ENCODE measurements around the gene CIDEA. TPM values are rescaled to one million over a fixed set of nuclear protein-coding genes. Genes with fewer than 3 reads are reported as not detected.

Gene CIDEA
- total RNA-seq, 1 experiment from 2014 or later = not detected

DNA sequence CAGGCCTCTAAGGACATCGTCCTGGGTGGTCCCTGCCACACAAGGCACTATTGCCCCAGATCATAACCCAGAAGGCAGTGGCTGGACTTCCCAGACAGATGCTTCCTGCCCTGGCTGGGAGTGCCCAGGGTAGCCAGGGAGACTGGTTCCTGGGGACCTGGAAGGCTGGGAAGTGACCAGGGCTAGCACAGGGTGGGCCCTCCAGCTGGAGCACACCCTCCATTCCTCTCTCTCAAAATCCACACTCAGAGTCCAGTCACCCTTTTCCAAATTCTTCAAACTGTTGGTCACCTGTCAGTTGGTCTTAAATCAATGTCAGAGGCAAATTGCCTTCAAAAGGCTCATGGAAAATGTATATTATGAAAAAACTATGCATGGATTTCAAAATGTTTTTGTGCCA, 42.3 kb downstream of the CIDEA start:
- no peak for DNase-seq (ENCODE audit: low read depth)

GRCh38 chr18:12299862-12300261, 45.7 kb downstream of the CIDEA start:
- no peak for DNase-seq (ENCODE audit: low read depth)

- DNase-seq (ENCODE audit: low read depth) = no peak
These were observed 47.3 kb downstream of the CIDEA start for GRCh38 chr18:12301263-12302005.

DNA sequence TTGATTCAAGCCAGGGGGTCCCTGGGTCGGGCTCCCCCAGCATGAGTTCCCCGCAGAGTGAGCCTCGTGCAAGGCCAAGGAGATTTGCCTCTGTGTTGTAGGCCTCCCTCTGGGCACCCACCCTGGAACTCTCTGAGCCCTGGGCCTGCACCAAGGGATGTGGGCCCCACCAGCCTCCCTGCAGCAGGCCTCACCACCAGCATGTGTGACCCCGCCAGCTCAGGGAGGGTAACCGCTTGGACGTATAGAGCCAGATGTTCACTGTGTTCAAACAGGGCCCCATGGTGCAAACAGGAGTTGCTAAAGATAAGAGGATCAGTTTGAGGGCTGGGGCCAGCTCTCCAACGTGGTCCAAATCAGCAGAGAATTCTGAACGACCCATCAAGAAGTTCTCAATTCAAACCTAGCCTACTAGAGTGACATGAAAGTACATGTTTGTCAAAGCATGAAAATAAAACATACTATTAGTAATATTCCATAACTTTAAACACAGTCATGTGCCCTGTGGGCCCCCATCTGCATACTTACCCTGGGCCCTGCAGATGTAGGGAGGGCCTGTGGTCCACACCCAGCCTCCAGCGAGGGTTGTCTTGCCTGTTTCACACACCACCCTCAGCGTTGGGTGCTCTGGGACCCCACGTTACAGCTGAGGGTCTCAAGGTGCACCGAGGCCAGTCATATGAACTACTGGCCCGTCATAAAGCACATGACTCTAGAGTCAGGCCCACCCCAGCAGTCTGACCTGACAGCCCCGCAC, 48.4 kb downstream of the CIDEA start:
- DNase-seq (ENCODE audit: low read depth) = no peak

GRCh38 chr18:12304351-12305210, 50.4 kb downstream of the CIDEA start:
- peak; percentile 29 for DNase-seq (ENCODE audit: low read depth)

GRCh38 chr18:12305211-12305610, 51.0 kb downstream of the CIDEA start:
- no peak for DNase-seq (ENCODE audit: low read depth)

GRCh38 chr18:12305930-12306629, 51.9 kb downstream of the CIDEA start:
- no peak for DNase-seq (ENCODE audit: low read depth)

GRCh38 chr18:12306752-12307700, 52.9 kb downstream of the CIDEA start:
- no peak for DNase-seq (ENCODE audit: low read depth)

DNA sequence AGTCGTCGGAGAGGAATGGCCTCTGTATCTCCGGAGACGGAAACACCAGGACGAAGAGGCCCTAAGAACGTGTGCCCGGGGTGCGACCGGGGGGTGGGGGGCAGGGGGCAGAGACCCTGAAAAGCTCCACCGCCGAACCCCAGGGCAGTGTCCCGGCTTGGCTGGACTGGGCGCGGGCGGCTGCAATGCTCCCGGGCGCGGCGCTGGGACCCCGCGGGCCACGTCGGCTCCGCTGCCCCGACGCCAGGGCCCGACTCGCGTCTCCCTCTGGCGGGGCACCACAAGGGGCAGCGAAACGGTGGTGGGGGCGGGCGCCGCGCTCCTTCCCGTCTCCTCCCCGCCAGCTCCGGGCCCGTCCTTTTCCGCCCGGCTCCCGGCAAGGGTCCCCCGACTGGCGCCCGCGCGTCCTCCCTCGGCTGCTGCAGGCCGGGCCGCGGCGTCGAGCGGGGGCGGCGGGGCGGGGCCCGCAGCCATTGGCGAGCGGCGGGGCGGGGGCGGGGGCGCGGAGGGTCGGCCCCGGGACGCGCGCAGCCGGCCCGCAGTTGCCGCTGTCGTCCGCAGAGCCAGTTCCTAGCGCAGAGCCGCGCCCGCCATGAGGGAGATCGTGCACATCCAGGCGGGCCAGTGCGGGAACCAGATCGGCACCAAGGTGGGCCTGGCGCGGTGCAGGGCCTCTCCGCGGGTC, 53.7 kb downstream of the CIDEA start, which contains the start of gene TUBB6:
Gene TUBB6 (plus strand): TSS at position 541 of the 685 bp plus-strand sequence. CDS start 52 bp downstream, at position 593.
- peak; percentile 52 for DNase-seq (ENCODE audit: low read depth)

GRCh38 chr18:12308386-12309100, 54.4 kb downstream of the CIDEA start:
- DNase-seq (ENCODE audit: low read depth) = peak; percentile 81

DNA sequence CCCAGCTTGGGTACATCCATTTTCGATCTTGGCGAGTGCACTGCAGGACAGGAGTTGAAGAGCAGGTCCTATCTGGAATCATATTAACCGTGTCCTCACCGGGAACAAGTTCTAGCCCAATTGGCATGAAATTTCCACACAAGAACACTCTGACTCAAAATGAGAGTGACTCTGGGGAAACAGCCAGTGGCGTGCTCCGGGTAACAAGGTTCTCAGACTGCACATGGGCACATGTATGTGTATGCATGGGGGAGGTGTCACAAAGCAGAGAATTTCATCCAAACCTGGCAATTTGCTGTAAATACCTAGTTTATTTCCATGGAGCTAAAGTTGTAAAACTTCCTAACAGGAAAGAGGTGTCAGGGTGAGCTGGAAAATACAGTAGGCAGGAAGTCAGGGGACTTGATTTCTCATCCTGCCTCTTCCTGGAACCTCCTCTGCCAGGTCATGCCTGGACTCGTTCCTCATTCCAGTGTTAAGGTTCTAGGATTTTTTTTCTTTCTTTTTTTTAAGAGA, 55.6 kb downstream of the CIDEA start:
- no peak for DNase-seq (ENCODE audit: low read depth)

- DNase-seq (ENCODE audit: low read depth) = no peak
These were observed 56.6 kb downstream of the CIDEA start for GRCh38 chr18:12310762-12311161.

- DNase-seq (ENCODE audit: low read depth) = no peak
These were observed 58.8 kb downstream of the CIDEA start for GRCh38 chr18:12312976-12313375.

GRCh38 chr18:12313530-12314245, 59.5 kb downstream of the CIDEA start:
- no peak for DNase-seq (ENCODE audit: low read depth)

- no peak for DNase-seq (ENCODE audit: low read depth)
These were observed 60.6 kb downstream of the CIDEA start for GRCh38 chr18:12314591-12315305.

GRCh38 chr18:12315490-12315889, 61.3 kb downstream of the CIDEA start:
- DNase-seq (ENCODE audit: low read depth) = no peak

DNA sequence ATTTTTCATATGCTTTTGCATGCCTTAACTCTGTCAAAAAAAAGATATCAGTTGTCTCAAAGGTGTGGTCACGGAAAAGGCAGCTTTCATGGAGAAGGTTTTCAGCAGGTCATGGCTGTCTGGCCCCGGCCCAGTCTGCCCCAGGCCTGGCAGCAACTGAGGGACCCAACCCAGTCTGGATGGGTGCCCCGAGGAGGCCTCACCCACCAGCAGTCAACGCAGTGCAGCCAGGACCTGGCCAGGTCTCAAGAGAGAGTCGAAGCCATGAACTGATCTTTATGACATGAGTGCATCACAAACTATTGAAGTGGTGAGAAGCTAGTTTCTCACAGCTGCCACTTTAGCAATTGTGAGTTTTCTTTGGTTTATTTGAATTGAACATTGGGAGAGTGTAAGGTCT, 61.8 kb downstream of the CIDEA start:
- DNase-seq (ENCODE audit: low read depth) = no peak

Data from HT1080 (cell line).